GM18861 (cell line): ENCODE measurements around the gene HS6ST2.
"Not testable (repeated sequence)": the region's sequence is repeated elsewhere in the genome, so short reads cannot be mapped to it uniquely, and the experiment has no call there.

Source experiments
- ATAC-seq: cut with Tn5 transposase; IDR thresholded peaks from one replicate; pipeline ENCODE4 v1.9.1; 2021; ENCODE audit not compliant: unreplicated experiment

The HS6ST2 gene

DNA sequence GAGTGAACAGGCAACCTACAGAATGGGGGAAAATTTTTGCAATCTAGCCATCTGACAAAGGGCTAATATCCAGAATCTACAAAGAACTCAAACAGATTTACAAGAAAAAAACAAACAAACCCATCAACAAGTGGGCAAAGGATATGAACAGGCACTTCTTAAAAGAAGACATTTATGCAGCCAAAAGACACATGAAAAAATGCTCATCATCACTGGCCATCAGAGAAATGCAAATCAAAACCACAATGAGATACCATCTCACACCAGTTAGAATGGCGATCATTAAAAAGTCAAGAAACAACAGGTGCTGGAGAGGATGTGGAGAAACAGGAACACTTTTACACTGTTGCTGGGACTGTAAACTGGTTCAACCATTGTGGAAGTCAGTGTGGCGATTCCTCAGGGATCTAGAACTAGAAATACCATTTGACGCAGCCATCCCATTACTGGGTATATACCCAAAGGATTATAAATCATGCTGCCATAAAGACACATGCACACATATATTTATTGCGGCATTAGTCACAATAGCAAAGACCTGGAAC is 13.3 kb downstream of the HS6ST2 start:
- not testable (repeated sequence) for ATAC-seq

DNA sequence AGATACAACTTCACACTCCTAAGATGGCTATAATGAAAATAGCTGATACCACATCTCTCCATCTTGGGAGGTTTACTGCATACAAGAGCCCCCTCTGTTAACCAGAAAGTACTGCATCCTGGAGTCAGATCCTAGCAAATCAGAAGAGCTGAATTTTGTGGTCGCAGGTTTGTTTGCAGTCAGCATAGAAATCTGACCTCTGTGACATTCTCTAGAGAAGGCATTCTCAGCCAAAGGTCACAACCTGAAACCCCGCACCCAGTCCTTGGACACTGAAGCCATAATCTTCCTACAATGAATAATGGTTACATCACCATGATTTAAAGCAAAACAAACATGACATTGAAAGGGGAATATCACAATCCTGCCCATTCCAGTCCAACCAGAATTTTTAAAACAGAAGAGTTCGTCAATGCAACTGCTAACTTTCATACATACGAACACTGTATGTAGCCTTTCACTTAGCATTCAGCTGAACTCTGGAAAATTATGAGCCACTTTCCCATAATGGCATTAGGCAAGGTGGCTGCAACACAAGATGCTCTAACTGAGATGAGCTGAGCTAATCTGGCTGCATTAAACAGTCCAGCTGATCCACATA is 17.6 kb downstream of the HS6ST2 start:
- ATAC-seq = no peak

DNA sequence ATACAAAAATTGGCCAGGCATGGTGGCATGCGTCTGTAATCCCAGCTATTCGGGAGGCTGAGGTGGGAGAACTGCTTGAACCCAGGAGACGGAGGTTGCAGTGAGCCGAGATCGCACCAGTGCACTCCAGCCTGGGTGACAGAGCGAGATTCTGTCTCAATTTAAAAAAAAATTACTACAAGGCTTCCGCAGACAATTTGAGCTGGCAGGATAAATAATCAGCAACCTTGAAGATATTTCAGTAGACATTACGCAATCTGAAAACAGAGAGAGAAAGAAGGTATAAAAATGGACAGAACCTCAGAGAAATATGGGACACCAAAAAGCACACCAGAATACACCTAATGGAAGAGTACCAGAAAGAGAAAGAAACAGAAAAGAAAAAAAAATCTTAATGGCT is 25.3 kb downstream of the HS6ST2 start:
- ATAC-seq = no peak

DNA sequence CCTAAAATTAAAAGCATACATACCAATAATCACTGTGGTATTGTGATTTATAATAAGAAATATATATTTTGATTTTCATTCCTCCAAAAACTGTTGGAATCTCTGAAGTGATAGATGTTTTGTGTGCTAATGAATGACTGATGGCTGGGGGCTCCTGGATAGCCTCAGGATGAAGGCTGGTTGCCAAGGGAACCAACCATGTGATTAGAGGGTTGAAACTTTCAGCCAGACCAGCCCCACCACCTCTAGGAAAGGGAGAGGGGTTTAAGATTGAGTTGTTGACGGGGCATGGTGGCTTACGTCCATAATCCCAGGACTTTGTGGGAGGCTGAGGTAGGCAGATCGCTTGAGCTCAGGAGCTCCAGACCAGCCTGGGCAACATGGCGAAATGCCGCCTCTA is 34.0 kb downstream of the HS6ST2 start:
- ATAC-seq = no peak

DNA sequence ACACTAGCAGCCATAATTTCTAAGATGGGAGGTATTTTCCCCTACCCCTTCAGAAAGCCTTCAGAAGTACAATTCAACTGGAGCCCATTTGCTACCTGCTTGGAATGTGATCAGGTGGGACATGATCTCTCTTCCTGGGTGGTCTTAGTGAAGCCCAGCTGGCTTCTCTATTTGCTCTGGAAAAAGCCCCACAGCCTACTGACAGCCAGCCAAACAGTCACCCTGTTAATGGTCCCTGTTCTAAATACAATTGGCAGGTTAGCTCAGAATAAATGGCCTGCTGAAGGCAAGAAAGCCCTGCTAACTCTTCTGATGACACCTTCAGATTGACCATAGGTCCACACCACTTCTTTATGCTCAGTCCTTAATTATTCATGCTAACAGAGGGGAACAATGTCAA is 39.9 kb downstream of the HS6ST2 start:
- no peak for ATAC-seq

DNA sequence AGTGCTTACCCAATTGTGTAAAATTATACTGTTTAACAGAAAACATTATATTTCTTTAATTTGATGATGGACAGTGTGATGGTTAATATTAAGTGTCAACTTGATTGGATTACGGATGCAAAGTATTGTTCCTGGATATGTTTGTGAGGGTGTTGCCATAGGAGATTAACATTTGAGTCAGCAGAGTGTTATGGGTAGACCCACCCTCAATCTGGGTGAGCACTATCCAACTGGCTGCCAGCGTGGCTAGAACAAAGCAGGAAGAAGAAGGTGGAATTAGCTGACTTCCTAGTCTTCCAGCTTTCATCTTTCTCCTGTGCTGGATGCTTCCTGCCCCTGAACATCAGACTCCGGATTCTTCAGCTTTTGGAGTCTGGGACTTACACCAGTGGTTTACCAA is 42.1 kb downstream of the HS6ST2 start:
- no peak for ATAC-seq

DNA sequence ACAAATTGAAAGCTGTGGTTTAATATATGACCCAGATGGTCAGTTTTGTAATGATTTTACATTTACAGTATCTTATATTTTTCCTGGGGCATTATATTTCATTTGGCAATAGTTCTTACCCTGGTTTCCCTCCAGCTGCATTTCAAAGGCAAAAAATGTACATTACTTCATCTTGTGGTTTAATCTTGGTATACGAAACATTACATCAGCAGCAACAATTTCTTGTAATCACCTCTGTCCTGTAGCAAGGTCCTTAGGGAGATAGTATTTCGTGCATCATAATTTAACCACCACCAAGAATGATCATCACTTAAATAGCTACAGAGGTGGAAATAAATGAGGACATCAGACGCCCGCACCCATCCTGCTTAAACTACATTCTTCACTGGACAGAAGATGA is 48.8 kb downstream of the HS6ST2 start:
- ATAC-seq = no peak

DNA sequence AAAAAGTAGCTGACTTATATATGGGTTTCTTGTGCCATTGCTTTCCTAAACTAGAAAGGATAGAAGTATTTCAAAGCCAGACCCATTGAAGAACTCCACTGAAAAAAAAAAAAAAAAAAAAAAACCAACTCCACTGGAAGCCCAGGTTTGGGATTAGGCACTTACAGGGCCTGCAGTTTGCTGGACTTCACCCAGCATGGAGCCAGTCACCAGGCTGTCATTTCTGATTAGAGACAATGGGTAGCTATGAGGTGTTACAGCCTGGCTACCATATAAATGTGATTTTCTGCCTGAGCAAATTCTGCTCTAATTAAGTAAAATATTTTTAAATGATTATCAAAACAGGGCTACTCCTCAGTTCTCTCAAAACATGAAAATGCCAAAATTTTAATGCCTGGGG is 49.5 kb downstream of the HS6ST2 start:
- no peak for ATAC-seq

DNA sequence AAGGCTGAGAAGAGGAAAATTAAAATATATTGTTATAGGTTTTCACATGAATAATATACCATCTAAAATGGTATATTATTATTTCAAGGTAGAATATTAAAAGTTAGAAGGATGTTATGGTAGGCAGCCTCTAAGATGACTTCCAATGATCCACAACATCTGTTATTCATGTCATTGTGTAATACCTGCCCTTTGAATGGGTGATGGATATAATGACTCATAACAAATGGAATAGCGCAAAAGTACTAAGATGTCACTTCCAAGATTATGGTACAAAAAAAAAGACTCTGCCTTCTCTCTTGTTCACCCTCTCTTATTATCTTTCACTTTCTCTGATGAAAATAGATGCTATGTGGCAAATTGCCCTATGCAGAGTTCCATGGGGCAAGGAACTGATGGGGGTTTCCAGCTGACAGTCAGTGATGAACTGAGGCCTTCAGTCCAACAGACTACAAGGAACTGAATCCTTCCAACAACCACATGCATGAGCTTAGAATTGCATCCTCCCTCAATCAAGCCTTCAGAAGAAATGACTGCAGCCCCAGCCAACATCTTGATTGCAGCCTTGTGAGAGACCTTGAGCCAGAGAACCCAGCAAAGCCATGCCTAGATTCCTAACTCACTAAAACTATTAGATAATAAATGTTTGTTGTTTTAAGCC is 57.7 kb downstream of the HS6ST2 start:
- ATAC-seq = no peak

DNA sequence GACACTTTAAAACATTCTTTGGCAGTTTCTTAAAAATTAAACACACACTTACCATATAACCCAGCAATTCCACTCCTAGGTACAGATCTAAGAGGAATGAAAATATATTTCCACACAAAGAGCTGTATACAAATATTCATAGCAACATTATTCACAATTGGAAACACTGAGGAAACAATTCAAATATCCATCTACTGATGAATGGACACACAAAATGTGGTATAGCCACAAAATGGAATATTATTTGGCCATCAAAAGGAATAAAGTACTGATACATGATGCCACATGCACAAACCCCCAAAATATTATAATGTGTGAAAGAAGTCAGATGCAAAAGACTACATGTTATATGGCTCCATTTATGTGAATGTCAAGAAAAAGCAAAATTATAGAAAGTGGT is 70.9 kb downstream of the HS6ST2 start:
- no peak for ATAC-seq

DNA sequence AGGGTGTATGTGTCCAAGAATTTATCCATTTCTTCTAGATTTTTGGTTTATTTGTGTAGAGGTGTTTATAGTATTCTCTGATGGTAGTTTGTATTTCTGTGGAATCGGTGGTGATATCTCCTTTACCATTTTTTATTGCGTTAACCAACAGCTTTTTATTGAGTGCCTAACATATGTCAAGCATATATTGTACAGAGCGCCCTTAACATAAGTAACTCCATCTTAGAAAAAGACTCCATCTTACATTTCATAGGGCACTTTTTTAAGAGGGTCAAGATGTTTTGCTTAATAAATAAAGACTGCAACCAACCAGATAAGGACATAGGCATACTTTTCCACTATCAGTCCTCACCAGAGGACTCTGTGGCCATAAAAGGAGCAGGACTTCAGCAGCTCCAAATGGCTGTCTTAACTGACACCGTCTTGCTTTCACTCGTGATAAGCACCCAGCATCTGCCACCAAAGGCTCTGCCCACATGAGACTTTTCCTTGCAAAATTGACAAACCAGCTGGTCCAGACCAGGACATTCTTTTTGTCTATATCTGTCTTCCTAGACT is 75.0 kb downstream of the HS6ST2 start:
- no peak for ATAC-seq

DNA sequence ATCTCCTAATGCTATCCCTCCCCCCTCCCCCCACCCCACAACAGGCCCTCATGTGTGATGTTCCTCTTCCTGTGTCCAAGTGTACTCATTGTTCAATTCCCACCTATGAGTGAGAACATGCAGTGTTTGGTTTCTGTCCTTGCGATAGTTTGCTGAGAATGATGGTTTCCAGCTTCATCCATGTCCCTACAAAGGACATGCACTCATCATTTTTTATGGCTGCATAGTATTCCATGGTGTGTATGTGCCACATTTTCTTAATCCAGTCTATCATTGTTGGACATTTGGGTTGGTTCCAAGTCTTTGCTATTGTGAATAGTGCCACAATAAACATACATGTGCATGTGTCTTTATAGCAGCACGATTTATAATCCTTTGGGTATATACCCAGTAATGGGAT is 77.7 kb downstream of the HS6ST2 start:
- not testable (repeated sequence) for ATAC-seq

DNA sequence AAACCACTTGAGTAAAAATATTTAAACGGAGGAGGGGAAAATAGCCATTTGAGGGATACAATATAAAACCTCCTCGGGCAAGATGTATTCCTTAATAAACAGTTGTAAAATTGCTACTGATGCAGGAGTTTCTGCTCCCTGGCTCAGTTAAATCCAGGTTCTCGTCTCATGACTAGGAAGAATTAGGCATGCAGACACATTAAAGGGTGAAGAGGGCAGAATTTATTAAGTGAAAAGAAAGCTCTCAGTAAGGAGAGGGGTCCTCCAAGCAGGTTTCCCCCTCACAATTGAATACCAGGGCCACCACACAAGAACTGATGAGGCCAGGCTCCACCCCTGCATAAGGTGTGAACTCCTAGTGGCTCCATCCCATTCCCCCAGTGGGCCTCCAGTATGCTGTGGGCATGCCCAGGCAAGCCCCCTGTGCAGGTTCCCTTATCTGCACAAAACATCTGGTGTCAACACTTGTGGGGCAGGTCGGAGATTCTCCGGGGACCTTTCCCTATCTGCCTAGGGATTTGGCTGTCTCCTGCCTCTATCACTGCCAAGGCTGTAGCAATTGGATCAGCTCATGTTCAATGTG is 80.4 kb downstream of the HS6ST2 start:
- no peak for ATAC-seq

DNA sequence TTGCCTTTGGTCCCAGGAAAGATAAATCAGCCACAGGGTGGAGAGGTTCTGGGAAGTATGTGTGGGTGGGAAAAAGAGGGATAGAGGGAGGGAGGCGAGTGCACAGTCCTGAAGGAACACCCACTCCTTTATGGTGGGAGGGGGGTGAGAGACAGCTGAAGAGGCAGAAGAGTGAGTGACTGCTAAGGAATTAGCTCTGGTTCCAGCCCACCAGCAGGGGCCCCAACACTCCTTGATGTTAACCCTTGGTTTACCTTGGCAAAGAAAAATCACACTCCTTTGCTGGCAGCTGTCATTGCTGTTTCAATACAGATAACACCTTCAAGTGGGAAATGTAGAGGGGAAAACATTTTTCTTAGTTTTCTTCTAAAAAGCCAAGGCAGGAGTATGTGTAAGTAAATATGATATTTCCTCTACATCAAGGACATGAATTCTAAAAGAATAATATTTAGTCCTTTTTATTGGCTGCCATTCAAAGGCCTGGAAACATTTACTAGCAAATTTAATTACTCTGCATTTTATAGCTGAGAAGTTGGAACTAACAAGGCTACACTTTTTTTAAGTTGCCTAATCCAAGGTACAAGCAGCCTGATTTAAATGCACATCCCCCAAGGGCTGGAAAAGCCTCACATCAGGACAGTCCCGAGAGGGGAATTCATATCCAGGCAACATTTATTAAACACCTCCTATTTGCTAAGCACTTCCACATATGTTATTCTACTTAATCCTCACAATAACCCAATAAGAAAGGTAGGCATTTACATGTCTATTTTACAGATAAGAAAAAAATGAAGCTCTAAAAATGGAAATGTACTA is 81.7 kb downstream of the HS6ST2 start:
- ATAC-seq = no peak

DNA sequence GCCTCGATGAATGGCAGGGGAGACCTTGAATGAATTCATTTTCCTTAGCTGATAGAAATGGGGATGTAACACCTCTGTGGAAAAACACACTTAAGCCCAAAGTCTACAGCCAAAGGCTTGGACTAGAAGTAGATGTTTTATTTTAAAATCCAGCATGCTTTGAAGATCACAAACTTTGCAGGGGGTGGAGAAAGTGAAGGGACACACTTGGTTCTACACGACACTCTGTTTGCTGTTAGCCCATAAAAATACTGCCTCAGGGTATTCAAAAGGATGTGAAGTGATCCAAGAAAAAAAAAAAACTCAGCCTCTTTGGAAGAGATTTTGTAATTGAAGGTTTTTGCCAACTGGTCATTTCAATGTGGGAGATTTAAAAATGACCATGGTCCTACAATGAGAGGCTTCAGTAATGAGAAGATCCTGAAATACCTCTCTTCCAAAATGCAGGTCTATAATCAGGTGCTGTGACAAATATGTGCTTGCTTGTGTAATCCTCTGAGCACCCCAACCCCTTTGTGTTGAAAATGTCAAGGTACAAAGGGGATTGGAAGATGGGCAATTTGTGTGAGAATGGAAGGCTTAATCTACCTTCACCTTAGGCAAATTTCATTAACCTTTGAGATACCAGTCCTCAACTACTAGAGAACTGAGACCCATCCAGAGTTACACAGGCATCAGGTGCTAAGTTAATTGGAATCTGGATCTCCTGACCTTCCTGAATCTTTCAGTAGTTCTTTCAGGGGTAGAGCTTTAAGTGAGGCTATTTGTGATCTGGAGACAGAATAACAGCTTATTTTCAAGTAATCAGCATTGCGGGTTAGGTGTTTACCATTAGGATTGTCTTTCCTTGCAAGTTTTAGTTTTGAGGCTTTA is 82.5 kb downstream of the HS6ST2 start:
- ATAC-seq = no peak

DNA sequence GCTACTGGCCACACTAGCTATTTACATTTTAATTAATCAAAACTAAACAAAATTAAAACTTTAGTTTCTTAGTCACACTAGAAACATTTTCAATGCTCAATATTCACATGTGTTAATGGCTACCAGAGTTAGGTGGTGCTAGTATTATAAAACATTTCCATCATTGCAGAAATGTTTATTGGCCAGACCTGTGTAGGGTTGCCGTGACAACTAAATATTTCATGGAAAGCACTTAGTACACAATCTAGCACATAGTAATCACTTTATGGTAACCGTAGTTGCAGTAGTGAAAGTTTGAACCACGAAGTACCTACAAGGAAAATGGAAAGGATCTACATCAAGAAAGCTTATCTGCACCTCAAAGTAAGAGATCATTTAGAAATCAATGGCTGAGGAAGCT is 95.9 kb downstream of the HS6ST2 start:
- no peak for ATAC-seq

DNA sequence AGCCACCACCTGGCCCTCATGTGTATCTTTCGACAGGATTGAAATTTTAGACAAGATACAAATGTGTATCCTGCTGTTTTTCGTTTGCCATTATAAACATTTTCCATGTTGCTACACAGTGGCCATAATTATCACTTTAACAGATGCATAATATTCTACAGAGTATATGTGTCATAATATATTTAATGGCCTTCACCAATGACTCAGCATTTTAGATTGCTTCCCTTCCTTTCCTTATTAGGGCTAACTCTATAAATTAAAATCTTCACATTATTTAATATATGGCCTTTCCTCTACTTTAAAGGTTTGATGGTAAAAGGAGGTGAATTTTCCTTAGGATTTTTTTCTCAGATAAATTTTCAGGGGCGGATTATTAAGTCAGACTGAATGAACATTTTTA is 97.4 kb downstream of the HS6ST2 start:
- no peak for ATAC-seq

DNA sequence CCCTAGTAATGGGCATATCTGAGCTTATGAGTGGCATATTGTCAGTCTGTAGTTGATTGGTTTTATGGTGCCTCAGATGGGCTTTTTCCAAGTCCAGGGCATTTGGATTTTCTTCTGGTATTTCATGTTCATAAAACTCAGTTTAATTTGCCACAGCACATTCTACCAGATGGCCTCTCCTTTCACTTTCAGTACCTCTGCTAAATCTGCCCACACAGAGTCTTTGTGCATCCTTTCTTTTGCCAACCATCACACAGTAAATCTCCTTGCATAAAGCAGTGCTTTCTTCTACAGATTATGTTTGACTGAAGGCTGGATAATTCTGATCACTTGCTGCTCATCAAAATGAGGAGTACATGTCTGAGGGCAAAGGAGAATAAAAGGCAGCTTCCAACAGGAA is 98.2 kb downstream of the HS6ST2 start:
- ATAC-seq = no peak

DNA sequence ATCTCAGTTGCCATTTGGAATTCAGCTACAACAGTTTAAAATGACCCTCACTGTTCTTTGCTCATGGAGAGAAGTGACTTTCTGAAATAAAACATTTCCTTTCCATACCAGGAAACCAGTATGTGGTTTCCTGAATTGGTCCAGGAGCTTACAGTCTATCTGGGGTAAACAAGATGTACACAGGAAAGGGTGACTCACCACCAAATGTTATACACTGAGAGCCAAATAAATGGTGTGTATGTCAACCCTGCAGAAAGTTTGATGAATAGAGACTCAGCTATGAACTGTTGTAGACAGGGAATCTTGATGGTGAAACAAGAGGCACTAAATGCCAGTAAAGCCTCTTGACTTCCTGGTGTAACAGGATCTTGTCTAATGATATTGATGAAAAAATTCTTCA is 100.4 kb downstream of the HS6ST2 start:
- no peak for ATAC-seq

DNA sequence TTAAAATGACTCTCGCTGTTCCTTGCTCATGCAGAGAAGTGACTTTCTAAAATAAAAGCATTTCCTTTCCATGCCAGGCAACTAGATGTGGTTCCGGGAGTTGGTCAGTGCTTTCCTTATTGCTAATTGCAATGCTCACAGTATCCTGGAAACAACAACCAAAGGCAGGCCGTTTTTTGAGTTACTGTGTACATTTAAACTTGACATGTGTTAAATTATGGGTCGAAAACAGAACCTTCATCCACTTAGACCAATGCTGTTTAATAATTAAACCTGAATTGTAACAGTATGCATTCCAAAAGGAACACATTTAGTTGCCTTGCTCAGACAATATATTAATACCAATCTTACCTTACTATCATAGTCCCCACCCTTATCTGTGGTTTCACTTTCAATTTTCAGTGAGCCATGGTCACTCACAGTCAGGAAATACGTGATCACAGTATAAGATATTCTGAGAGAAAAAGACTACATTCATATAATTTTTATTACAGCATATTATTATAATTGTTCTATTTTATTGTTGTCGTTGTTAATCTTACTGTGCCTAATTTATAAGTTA is 102.6 kb downstream of the HS6ST2 start:
- ATAC-seq = no peak
